Suprapubic skin (tissue), 4 donors: Measurements from ENCODE around the gene GTF2A1L. TPM values are rescaled to one million over a fixed set of nuclear protein-coding genes. Genes with fewer than 3 reads are reported as not detected.
"Not testable (repeated sequence)": the region's sequence is repeated elsewhere in the genome, so short reads cannot be mapped to it uniquely, and the experiment has no call there.

Experiments
- DNase-seq, 2 donors: peaks; one replicate each; pipeline ENCODE4 v3.0.0-alpha.2; 2019; ENCODE audit warnings: low spot score in 2 of 2
- H3K27ac ChIP-seq: fragments of 200-600 bp; sonication (generic); one replicate; pipeline ENCODE4 v1.5.1; 2019
- H3K27me3 ChIP-seq: fragments of 200-600 bp; sonication (generic); one replicate; pipeline ENCODE4 v1.5.1; 2019
- H3K36me3 ChIP-seq: fragments of 200-600 bp; sonication (generic); one replicate; pipeline ENCODE4 v1.5.1; 2019
- H3K4me1 ChIP-seq: fragments of 200-600 bp; sonication (generic); one replicate; pipeline ENCODE4 v1.5.1; 2019
- H3K4me3 ChIP-seq: fragments of 200-600 bp; sonication (generic); one replicate; pipeline ENCODE4 v1.5.1; 2019; ENCODE audit warnings: mild to moderate bottlenecking
- H3K9me3 ChIP-seq: fragments of 200-600 bp; sonication (generic); one replicate; pipeline ENCODE4 v1.5.1; 2019
- CTCF ChIP-seq, 2 donors: fragments of 200-600 bp in 1 of 2; fragments of 450-650 bp in 1 of 2; sonication (generic) in 1 of 2; IDR thresholded peaks; one replicate each; pipeline ENCODE4 v1.5.1; 2016 to 2019; ENCODE audit warnings: antibody characterized with exemption in 2 of 2, mild to moderate bottlenecking in 1 of 2, moderate library complexity in 1 of 2
- EP300 ChIP-seq: sonication (generic); formaldehyde crosslinking; IDR thresholded peaks from one replicate; pipeline ENCODE4 v1.6.1; 2017; ENCODE audit warnings: antibody characterized with exemption
- POLR2A ChIP-seq, 2 donors: fragments of 450-650 bp; IDR thresholded peaks; one replicate each; pipeline ENCODE4 v1.6.1; 2017; ENCODE audit warnings: antibody characterized with exemption in 2 of 2, mild to moderate bottlenecking in 2 of 2, moderate library complexity in 2 of 2
- POLR2AphosphoS5 ChIP-seq, 3 donors: sonication (generic); formaldehyde crosslinking; IDR thresholded peaks; one replicate each; pipeline ENCODE4 v1.6.1; 2017; ENCODE audit warnings: antibody characterized with exemption in 3 of 3
- WGBS: methylation state at CpG from one replicate; pipeline ENCODE4 v1.1.5; 2018; 5-methylcytosine and 5-hydroxymethylcytosine counted together
- total RNA-seq, 4 donors: library from RNA; depleted of rRNA; stranded (reverse); fragments of >200 nt; gene quantifications; one replicate each; pipeline ENCODE4 v1.1.0, GENCODE V29; 2016

Gene GTF2A1L
- total RNA-seq, 4 donors from 2014 or later = 1.0 to 2.9 (median 1.1) TPM; not detected in 1

GRCh38 chr2:48699348-48699930 lies 81.8 kb downstream of the GTF2A1L start:
- DNase-seq = no peak
- Histone ChIP-seq H3K27me3 (no peaks in the 10 kb centered on the region), H3K36me3 (no peaks in the 10 kb centered on the region), H3K9me3 (no peaks in the 10 kb centered on the region), H3K27ac (no peak overlapping the region), H3K4me1 (no peaks in the 10 kb centered on the region), H3K4me3 (no peak overlapping the region)
- 50% methylated on average over 2 of the region's 2 CpGs for WGBS
- TF ChIP-seq CTCF (IDR thresholded peaks at IDR 0.05) = no peak
- no peak for TF ChIP-seq POLR2A (IDR thresholded peaks at IDR 0.05)
- no peak for TF ChIP-seq EP300
- TF ChIP-seq POLR2AphosphoS5 (IDR thresholded peaks at IDR 0.05) = no peak

DNA sequence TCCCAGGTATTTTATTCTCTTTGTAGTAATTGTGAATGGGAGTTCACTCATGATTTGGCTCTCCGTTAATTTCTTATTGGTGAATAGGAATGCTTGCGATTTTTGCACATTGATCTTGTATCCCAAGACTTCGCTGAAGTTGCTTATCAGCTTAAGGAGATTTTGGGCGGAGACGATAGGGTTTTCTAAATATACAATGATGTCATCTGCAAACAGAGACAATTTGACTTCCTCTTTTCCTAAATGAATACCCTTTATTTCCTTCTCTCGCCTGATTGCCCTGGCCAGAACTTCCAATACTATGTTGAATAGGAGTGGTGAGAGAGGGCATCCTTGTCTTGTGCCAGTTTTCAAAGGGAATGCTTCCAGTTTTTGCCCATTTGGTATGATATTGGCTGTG lies 86.0 kb downstream of the GTF2A1L start:
- H3K4me3 ChIP-seq, H3K4me1 ChIP-seq, H3K36me3 ChIP-seq, H3K27me3 ChIP-seq, DNase-seq, H3K27ac ChIP-seq, H3K9me3 ChIP-seq: not testable (repeated sequence)
- WGBS = 91% methylated on average over 6 of the region's 6 CpGs

DNA sequence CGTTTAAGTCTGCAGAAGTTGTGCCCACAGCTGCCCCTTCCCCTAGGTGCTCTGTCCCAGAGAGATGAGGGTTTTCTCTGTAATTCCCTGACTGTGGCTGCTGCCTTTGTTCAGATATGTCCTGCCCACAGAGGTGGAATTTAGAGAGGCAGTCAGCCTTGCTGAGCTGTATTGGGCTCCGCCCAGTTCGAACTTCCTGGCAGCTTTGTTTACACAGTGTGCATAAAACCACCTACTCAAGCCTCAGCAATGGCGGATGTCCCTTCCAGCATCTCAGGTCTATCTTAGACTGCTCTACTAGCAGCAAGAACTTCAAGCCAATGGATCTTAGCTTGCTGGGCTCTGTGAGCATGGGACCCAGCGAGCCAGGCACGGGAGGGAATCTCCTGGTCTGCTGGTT lies 89.8 kb downstream of the GTF2A1L start:
- H3K4me1 ChIP-seq = no peaks in the 10 kb centered on the region
- WGBS = 82% methylated on average over 6 of the region's 6 CpGs
- no peaks in the 10 kb centered on the region for H3K36me3 ChIP-seq
- H3K27me3 ChIP-seq = no peaks in the 10 kb centered on the region
- no peak for TF ChIP-seq CTCF (IDR thresholded peaks at IDR 0.05)
- no peak for TF ChIP-seq POLR2A (IDR thresholded peaks at IDR 0.05)
- TF ChIP-seq POLR2AphosphoS5 (IDR thresholded peaks at IDR 0.05) = no peak
- no peak for TF ChIP-seq EP300
- no peak for DNase-seq
- H3K27ac ChIP-seq = no peak overlapping the region
- no peaks in the 10 kb centered on the region for H3K9me3 ChIP-seq
- H3K4me3 ChIP-seq = no peak overlapping the region

DNA sequence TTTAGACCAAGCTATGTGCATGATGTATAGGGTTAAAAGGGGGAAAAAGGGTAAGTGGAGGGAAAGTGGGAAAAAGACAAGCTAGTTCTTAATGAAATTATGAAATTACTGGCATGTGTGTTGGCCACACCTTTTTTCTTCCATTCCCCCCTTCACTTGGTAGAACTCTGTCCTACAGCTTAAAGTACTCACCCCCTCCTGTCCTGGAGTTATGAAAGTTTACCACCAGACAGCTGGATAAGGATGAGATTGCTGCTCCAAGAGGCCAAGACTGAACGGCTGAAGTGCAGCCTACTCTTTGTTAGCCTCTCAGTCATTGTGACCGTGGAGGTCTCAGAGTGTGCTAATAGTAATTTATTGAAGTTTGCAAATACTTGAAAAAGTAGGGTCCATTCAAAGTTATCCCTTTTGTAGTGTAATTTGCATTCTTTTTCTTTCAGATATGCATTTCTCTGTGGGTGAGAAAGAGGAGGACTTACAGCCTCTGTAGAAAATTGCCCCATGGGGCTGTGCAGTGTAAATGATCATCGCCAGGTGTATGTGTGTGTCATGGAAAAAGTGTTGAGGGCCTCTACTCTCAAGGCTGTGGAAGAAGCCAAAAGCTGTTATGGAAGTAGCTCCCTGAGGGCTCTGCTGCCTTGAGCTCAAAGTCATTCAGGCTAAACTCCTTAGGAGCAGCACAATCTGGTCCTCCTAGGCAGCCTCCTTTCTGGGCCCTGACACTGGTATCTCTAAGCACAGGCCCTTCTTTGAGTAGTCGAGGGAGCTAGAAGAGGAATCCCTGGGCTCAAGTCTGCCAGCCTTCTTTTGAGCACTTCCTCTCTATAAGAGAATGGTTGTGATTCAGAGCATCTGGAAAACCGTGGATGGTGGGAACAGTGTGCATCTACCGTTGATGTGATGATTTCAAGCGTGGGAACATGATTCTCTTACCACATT lies 91.7 kb downstream of the GTF2A1L start:
- H3K36me3 ChIP-seq = no peaks in the 10 kb centered on the region
- no peaks in the 10 kb centered on the region for H3K27me3 ChIP-seq
- 73% methylated on average over 7 of the region's 7 CpGs for WGBS
- H3K27ac ChIP-seq = no peak overlapping the region
- no peaks in the 10 kb centered on the region for H3K9me3 ChIP-seq
- no peaks in the 10 kb centered on the region for H3K4me1 ChIP-seq
- TF ChIP-seq EP300 = no peak
- TF ChIP-seq CTCF (IDR thresholded peaks at IDR 0.05) = no peak
- TF ChIP-seq POLR2A (IDR thresholded peaks at IDR 0.05) = no peak
- TF ChIP-seq POLR2AphosphoS5 (IDR thresholded peaks at IDR 0.05) = no peak
- no peak for DNase-seq
- H3K4me3 ChIP-seq = no peak overlapping the region

DNA sequence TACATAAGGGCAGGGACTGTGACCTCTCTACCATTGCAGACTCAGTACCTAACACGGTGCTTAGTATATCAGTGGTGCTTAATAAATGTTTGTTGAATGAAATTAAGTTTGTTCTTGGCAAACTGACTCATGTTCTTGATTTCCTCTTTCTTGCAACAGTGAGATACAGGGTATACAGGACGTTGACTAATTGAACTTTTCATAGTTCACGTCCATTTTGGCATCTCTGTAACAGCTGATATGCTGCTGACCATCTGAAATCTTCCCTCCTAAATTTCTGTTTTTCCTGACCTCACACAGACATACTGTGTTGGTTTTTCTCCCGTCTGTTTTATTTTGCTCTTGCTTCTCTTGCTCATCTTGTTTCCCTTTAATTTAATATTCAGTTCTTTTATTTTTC lies 93.7 kb downstream of the GTF2A1L start:
- Histone ChIP-seq H3K36me3 (no peaks in the 10 kb centered on the region), H3K27ac (no peak overlapping the region), H3K9me3 (no peaks in the 10 kb centered on the region), H3K27me3 (no peaks in the 10 kb centered on the region), H3K4me1 (no peaks in the 10 kb centered on the region), H3K4me3 (no peak overlapping the region)
- 64% methylated on average over 4 of the region's 4 CpGs for WGBS
- DNase-seq = no peak
- TF ChIP-seq EP300 (no peak), CTCF (IDR thresholded peaks at IDR 0.05) (no peak), POLR2A (IDR thresholded peaks at IDR 0.05) (no peak), POLR2AphosphoS5 (IDR thresholded peaks at IDR 0.05) (no peak)
